Measurements from ENCODE around the gene EZR. TPM values are rescaled to one million over a fixed set of nuclear protein-coding genes. Genes with fewer than 3 reads are reported as not detected.

EZR gene
- total RNA-seq = 95.1 TPM
- polyA plus RNA-seq = 122 TPM

DNA sequence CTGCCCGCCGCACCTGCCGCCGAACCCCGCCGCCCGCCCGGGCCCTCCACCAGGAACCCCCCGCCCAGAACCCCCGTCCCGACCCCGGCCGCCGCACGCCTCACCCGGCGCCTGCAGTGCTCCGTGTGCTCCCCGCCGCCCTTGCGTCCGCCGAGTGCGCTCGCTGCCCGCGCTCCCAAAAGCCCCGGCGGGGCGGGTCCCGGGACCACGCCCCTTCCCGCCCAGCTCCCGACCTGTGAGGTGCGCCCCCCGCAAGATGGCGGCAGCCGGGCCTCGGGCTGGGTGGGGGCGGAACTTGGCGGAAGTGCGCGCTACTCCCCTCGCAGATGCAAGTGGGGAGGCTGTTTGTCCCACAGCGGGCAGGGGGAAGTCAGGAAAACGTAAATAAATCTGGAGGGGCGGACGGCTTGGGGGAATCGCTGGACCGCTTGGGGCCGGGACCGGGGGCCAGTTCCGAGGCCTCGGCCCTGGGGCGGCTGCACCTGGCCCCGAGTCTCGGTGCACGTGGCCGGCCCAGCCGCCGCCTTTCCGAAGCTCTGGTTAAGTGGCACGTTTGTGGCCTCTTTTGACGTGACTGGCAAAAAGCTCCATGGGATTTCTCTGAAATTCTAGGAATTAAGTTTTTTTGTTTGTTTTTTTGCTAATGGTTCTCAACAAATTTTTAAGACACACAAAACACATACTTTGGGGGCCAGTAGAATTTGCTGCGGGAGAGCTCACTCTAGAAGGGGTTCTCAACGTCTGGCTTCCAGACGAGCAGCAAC, at the start of gene EZR:
Gene EZR, minus strand, starts transcription at position 156 of the 764 bp plus-strand sequence. CDS start 1,275 bp downstream, outside the sequence.
- H3K4me1 ChIP-seq (ENCODE audit: insufficient read depth) = no peaks in the 10 kb centered on the region
- H3K4me3 ChIP-seq (ENCODE audit: low read depth, low read length) = peak within 1 kb of the TSS; percentile 91
- H3K27ac ChIP-seq (ENCODE audit: low read depth) = peak within 1 kb of the TSS; percentile 97
- 11% methylated on average over 67 of the region's 67 CpGs for WGBS
- no peaks in the 10 kb centered on the region for H3K36me3 ChIP-seq (ENCODE audit: insufficient read depth)
- DNase-seq (ENCODE audit: extremely low spot score) = no peak

DNA sequence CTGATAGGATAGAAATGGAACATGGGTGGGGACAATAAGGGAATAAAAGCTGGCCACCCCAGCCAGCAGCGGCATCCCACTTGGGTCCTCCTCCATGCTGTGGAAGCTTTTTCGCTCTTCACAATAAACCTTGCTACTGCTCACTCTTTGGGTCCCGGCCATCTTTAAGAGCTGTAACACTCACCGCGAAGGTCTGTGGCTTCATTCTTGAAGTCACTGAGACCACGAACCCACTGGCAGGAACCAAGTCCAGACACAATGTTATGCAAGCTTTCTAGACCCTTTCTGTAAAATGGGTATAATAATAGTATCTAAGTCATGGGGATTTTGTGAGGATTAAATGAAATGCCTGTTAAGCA, 48.9 kb upstream of the EZR start:
- DNase-seq (ENCODE audit: extremely low spot score) = no peak
- no peaks in the 10 kb centered on the region for H3K36me3 ChIP-seq (ENCODE audit: insufficient read depth)
- WGBS = 97% methylated on average over 6 of the region's 6 CpGs
- no peak overlapping the region for H3K4me3 ChIP-seq (ENCODE audit: low read depth, low read length)
- no peaks in the 10 kb centered on the region for H3K4me1 ChIP-seq (ENCODE audit: insufficient read depth)
- H3K27ac ChIP-seq (ENCODE audit: low read depth) = no peak overlapping the region

DNA sequence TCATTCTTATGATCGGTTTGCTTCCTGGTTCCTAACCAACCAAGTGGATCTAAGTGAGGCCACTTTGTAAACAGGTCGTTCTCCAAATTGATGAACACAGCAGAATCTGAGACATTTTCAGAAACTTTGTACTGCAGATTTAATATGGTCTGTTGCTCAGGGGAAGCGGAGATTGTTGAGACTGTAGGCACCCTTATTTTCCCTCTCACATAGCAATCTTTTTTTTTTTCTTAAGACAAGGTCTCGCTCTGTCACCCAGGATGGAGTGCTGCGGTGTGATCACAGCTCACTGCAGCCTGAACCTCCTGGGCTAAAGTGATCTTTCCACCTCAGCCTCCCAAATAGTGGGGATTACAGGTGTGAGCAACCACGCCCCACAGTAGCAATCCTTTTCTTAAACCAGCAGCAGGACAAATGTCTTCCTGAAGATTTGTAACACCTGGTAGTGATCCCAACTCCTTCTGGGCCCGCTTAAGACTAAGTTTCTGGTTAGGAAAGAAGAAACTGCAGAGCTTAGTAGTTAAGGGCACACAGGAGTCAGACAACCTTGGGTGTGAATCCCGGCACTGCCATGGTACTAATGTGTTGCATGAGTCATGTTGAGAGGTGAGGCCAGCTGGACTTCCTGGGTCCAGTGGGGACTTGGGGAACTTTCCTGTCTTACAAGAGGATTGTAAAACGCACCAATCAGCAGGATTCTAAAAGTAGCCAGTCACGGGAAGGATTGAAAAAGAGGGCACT, 48.4 kb upstream of the EZR start:
- H3K27ac ChIP-seq (ENCODE audit: low read depth) = no peak overlapping the region
- no peaks in the 10 kb centered on the region for H3K36me3 ChIP-seq (ENCODE audit: insufficient read depth)
- no peak overlapping the region for H3K4me3 ChIP-seq (ENCODE audit: low read depth, low read length)
- no peak for DNase-seq (ENCODE audit: extremely low spot score)
- no peaks in the 10 kb centered on the region for H3K4me1 ChIP-seq (ENCODE audit: insufficient read depth)
- WGBS = 89% methylated on average over 10 of the region's 10 CpGs

DNA sequence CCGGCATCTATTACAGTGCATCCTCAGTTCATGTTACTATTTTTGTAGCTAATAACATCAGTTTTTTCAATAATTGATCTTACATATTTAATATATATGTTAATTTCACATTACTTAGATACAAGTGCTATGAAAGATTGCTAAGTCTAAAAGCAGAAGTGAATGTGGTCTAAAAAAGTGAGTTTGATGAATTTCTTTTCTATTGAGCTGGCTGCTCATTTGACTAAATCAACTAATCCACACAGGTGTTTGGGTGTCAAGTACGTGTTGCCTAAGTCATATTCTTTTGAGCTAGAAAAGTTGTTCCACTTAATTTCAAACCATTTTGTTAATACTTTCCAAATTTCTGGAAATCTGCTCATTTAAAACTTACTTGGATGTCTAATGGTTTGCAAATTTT, 46.6 kb upstream of the EZR start:
- no peak for DNase-seq (ENCODE audit: extremely low spot score)
- Histone ChIP-seq H3K27ac (ENCODE audit: low read depth) (no peak overlapping the region), H3K4me1 (ENCODE audit: insufficient read depth) (no peaks in the 10 kb centered on the region), H3K36me3 (ENCODE audit: insufficient read depth) (no peaks in the 10 kb centered on the region), H3K4me3 (ENCODE audit: low read depth, low read length) (no peak overlapping the region)
- WGBS = 68% methylated on average over 2 of the region's 2 CpGs

DNA sequence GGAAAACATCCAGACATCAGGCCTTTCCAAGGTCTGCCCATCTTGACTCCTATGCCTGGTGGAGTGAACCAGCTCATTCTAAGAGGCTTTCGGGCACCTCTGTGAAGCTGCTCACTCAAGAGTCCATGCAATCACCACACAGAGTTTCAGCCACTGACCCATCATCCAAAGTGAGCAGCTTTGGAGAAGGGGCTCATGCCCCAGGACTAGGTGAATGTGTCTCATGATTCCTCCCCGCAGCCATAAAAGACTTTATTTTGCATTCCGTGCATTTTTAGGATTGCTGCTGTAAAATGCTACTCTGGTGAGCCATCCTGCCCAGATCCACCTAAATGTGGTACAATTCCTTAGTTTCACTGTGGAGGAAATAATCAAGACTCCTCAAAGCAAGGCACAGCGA, 44.5 kb upstream of the EZR start:
- DNase-seq (ENCODE audit: extremely low spot score) = no peak
- Histone ChIP-seq H3K36me3 (ENCODE audit: insufficient read depth) (no peaks in the 10 kb centered on the region), H3K4me1 (ENCODE audit: insufficient read depth) (no peaks in the 10 kb centered on the region), H3K27ac (ENCODE audit: low read depth) (no peak overlapping the region), H3K4me3 (ENCODE audit: low read depth, low read length) (no peak overlapping the region)
- 80% methylated on average over 4 of the region's 4 CpGs for WGBS

GRCh38 chr6:158861686-158862381, 42.7 kb upstream of the EZR start:
- Histone ChIP-seq H3K4me3 (ENCODE audit: low read depth, low read length) (no peak overlapping the region), H3K36me3 (ENCODE audit: insufficient read depth) (no peaks in the 10 kb centered on the region), H3K4me1 (ENCODE audit: insufficient read depth) (no peaks in the 10 kb centered on the region), H3K27ac (ENCODE audit: low read depth) (no peak overlapping the region)
- DNase-seq (ENCODE audit: extremely low spot score) = no peak
- 81% methylated on average over 4 of the region's 4 CpGs for WGBS

GRCh38 chr6:158860279-158860865, 41.2 kb upstream of the EZR start:
- no peak overlapping the region for H3K27ac ChIP-seq (ENCODE audit: low read depth)
- no peak for DNase-seq (ENCODE audit: extremely low spot score)
- no peaks in the 10 kb centered on the region for H3K36me3 ChIP-seq (ENCODE audit: insufficient read depth)
- H3K4me3 ChIP-seq (ENCODE audit: low read depth, low read length) = no peak overlapping the region
- 96% methylated on average over 6 of the region's 6 CpGs for WGBS
- peaks cover 1% of the 10 kb centered on the region for H3K4me1 ChIP-seq (ENCODE audit: insufficient read depth)

- no peak overlapping the region for H3K27ac ChIP-seq (ENCODE audit: low read depth)
- 56% methylated on average over 4 of the region's 4 CpGs for WGBS
Measured at GRCh38 chr6:158856261-158856660, 37.1 kb upstream of the EZR start.

DNA sequence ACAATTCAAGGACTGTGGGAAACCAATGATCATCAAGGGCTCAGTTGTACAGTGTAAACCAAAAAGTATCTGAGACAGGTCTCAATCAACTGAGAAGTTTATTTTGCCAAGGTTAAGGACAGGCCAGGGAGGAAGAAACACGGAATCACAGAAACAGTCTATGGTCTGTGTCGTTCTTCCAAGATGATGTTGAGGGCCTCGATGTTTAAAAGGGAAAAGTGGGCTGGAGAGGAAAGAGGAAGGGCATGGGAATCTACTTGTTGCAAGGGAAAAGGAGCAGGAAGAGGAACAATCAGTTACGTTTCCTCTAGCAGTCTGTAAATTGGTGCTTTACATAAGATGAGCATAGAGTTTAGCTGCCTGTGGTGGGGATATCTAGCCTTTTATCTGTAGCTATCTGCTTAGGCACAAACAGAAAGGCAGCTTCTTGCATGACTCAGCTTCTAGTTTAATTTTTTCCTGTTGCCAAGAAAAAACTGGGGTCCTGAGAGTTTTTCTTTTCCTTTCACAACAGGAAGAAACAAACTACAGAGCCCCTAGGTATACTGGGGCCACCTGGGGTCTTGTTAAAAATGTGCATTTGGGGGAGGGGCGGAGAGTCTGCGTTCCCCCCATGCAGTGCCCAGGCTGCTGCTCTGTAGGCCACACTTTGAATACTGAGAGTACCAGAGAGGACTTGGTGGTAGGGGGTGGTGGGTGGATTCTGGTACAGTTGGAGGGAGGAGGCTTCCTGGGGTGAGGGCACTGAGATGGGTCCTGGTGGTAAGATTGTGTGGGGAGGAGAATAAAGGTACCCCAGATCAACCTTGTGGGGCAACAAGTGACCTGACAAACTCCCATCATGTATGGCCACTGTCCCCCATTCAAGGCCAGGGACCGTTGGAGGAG, 35.3 kb upstream of the EZR start:
- Histone ChIP-seq H3K4me1 (ENCODE audit: insufficient read depth) (peaks cover 1% of the 10 kb centered on the region), H3K4me3 (ENCODE audit: low read depth, low read length) (no peak overlapping the region), H3K27ac (ENCODE audit: low read depth) (peak overlapping the region; percentile 39), H3K36me3 (ENCODE audit: insufficient read depth) (no peaks in the 10 kb centered on the region)
- no peak for DNase-seq (ENCODE audit: extremely low spot score)
- 76% methylated on average over 7 of the region's 7 CpGs for WGBS

More at GRCh38 chr6:158856261-158856660, 37.1 kb upstream of the EZR start:
- Histone ChIP-seq H3K4me1 (ENCODE audit: insufficient read depth) (peaks cover 1% of the 10 kb centered on the region), H3K4me3 (ENCODE audit: low read depth, low read length) (no peak overlapping the region), H3K36me3 (ENCODE audit: insufficient read depth) (no peaks in the 10 kb centered on the region)
- no peak for DNase-seq (ENCODE audit: extremely low spot score)

DNA sequence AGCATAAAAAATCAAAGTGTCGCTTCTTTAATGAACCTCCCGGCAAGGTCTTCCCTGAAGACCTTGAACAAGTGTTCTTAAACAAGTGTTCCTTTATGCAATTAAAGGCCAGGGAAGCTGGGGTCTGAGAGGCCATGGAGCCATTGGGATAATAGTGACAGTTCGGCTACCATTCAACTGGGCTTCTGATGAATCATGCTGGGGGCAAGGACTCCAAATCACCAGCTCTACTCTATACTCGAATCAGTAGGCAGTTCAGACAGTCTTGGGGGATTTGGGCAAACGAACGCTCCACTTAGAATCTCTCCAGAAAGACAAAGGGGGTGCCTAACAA, 34.7 kb upstream of the EZR start:
- Histone ChIP-seq H3K4me3 (ENCODE audit: low read depth, low read length) (no peak overlapping the region), H3K36me3 (ENCODE audit: insufficient read depth) (no peaks in the 10 kb centered on the region), H3K4me1 (ENCODE audit: insufficient read depth) (peaks cover 1% of the 10 kb centered on the region), H3K27ac (ENCODE audit: low read depth) (no peak overlapping the region)
- 83% methylated on average over 6 of the region's 6 CpGs for WGBS
- no peak for DNase-seq (ENCODE audit: extremely low spot score)

DNA sequence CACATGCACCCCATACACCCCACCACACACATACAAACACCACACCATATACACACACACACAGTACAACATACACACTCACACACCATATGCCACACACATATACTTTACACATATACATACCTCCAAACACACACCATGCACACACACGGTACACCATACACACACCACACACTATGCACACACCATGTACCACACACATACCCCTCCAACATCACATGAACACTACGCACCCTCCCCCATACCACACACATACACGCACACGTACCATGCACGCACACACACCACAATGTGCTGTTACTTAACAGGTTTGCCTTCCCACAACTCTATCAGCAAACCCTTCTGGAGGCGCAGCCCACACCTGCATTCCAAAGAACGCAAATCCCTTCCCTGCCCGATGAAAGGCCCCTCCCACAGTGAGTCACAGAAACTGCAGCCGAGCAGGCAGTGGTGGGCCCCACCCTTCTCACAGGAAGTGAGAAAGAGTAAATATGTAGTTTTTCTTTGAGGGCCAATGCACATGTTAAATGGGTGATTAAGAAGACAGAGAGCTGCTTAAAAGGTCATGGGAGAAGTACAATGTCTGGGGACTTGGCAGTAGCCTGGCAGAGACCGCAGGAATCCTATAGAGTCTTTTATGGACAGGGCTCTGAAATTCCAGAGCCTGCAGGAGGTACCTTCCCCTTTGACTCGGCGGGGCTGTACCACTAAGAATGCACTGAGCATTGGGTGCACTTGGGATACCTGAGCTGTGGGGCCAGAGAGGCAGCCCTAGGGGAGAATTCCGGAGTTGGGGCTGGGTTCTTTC, 34.1 kb upstream of the EZR start:
- peak overlapping the region; percentile 33 for H3K27ac ChIP-seq (ENCODE audit: low read depth)
- H3K4me3 ChIP-seq (ENCODE audit: low read depth, low read length) = no peak overlapping the region
- peaks cover 1% of the 10 kb centered on the region for H3K4me1 ChIP-seq (ENCODE audit: insufficient read depth)
- no peaks in the 10 kb centered on the region for H3K36me3 ChIP-seq (ENCODE audit: insufficient read depth)
- DNase-seq (ENCODE audit: extremely low spot score) = peak; percentile 83
- 59% methylated on average over 13 of the region's 13 CpGs for WGBS

- H3K36me3 ChIP-seq (ENCODE audit: insufficient read depth) = no peaks in the 10 kb centered on the region
- WGBS = 93% methylated on average over 11 of the region's 11 CpGs
- DNase-seq (ENCODE audit: extremely low spot score) = no peak
- no peak overlapping the region for H3K27ac ChIP-seq (ENCODE audit: low read depth)
- H3K4me1 ChIP-seq (ENCODE audit: insufficient read depth) = peaks cover 1% of the 10 kb centered on the region
- no peak overlapping the region for H3K4me3 ChIP-seq (ENCODE audit: low read depth, low read length)
Measured at GRCh38 chr6:158852312-158853071, 33.3 kb upstream of the EZR start.

All from urinary bladder (tissue), 4 donors.